Measurements from ENCODE around the gene FBXL7.

Gene FBXL7

GRCh38 chr5:15598294-15598902 is 98.4 kb downstream of the FBXL7 start:
- no peak overlapping the region for H3K27ac ChIP-seq
- TF ChIP-seq ZFX (IDR thresholded peaks at IDR 0.05) = no peak
- TF ChIP-seq CTCF (conservative IDR thresholded peaks at IDR 0.05) = peak; percentile 88

- no peak overlapping the region for H3K27ac ChIP-seq
- no peak for TF ChIP-seq ZFX (IDR thresholded peaks at IDR 0.05)
- TF ChIP-seq CTCF (conservative IDR thresholded peaks at IDR 0.05) = no peak
These were observed 100.1 kb downstream of the FBXL7 start for GRCh38 chr5:15600035-15600434.

- TF ChIP-seq CTCF (conservative IDR thresholded peaks at IDR 0.05) (no peak), ZFX (IDR thresholded peaks at IDR 0.05) (no peak)
- H3K27ac ChIP-seq = no peak overlapping the region
These were observed 101.3 kb downstream of the FBXL7 start for GRCh38 chr5:15601274-15601673.

- H3K27ac ChIP-seq = no peak overlapping the region
- TF ChIP-seq ZFX (IDR thresholded peaks at IDR 0.05) (no peak), CTCF (conservative IDR thresholded peaks at IDR 0.05) (no peak)
These were observed 101.9 kb downstream of the FBXL7 start for GRCh38 chr5:15601853-15602252.

GRCh38 chr5:15604986-15605385 is 105.0 kb downstream of the FBXL7 start:
- H3K27ac ChIP-seq = no peak overlapping the region
- TF ChIP-seq CTCF (conservative IDR thresholded peaks at IDR 0.05) (no peak), ZFX (IDR thresholded peaks at IDR 0.05) (no peak)

GRCh38 chr5:15606197-15606596 is 106.2 kb downstream of the FBXL7 start:
- no peak overlapping the region for H3K27ac ChIP-seq
- TF ChIP-seq ZFX (IDR thresholded peaks at IDR 0.05) (no peak), CTCF (conservative IDR thresholded peaks at IDR 0.05) (no peak)

- TF ChIP-seq CTCF (conservative IDR thresholded peaks at IDR 0.05) (no peak), ZFX (IDR thresholded peaks at IDR 0.05) (no peak)
These were observed 107.1 kb downstream of the FBXL7 start for GRCh38 chr5:15607076-15607475.

More at GRCh38 chr5:15607076-15607475, 107.1 kb downstream of the FBXL7 start:
- H3K27ac ChIP-seq = no peak overlapping the region

All from C4-2B (cell line).